ENCODE data around the gene ARL2BP. TPM values are rescaled to one million over a fixed set of nuclear protein-coding genes. Genes with fewer than 3 reads are reported as not detected.

The ARL2BP gene
- total RNA-seq, 2 donors from 2014 or later = 28.3 to 32.3 TPM

DNA sequence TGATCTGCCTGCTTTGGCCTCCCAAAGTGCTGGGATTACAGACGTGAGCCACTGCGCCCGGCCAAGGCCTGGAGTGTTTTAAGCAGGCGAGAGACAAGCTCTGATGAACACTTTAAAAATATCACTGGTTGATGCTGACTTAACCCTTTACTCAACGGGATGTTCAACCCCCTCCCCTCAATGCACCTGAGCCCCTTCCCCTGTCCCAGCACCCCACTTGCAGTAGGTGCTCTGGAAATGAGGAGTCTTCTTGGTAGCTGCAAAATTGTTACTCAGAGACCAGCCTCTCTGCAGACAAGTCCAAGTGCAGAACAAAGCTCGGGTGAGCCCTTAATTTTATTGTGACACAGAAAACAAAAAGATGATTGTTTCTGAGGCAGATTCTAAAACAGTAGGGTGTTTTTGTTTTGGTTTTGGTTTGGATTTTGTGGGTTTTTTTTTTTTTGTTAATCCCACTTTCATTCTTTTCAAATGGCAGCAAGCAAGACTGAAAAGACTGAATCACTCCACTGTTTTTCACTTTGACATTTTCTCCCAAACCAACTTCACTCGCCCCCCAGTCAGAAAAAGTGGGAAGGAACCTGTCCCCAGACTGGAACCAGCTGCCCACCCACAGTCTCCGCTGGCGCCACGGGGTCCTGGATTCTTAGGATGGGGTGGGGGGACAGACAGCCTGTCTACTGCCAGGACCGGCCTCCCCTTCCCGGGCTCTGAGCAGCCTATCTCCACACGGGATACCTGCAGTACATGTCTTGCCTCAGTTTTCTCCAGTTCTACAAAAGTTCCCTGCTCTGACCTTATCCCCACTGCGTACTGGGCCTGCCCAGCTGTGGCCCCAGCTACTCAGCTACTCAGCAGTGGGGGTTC is 44.6 kb downstream of the ARL2BP start:
- DNase-seq (ENCODE audit: low spot score) = no peak
- Mint-ChIP-seq H3K36me3 (no peaks in the 10 kb centered on the region), H3K27ac (no peak overlapping the region), H3K9me3 (no peaks in the 10 kb centered on the region), H3K4me1 (ENCODE audit: low read depth in 2 of 2) (peaks cover 0 to 2% of the 10 kb centered on the region in 2 donors), H3K27me3 (peaks cover 3 to 10% of the 10 kb centered on the region in 2 donors), H3K4me3 (no peak overlapping the region)
- peak in 1 of 2 donors; percentile 50 for ATAC-seq

DNA sequence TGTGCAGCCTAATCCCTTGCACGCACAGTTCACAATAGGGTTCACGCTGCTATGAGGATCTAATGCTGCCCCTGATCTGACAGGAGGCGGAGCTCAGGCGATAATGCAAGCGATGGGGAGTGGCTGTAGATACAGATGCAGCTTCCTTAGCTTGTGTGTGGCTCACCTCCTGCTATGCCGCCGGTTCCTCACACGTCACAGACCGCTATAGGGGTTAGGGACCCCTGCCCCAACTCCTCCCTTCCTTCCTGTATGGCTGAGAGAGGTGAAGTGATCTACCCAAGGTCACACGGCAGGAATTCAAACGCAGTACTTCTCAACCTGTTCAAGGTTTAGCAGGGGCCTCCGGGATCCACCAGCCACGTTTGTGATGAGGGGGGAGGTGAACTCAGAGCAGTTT is 52.8 kb downstream of the ARL2BP start:
- no peaks in the 10 kb centered on the region for H3K36me3 Mint-ChIP-seq
- peaks cover 0 to 4% of the 10 kb centered on the region in 2 donors for H3K4me1 Mint-ChIP-seq (ENCODE audit: low read depth in 2 of 2)
- no peaks in the 10 kb centered on the region for H3K27me3 Mint-ChIP-seq
- H3K9me3 Mint-ChIP-seq = no peaks in the 10 kb centered on the region
- DNase-seq (ENCODE audit: low spot score) = no peak
- H3K27ac Mint-ChIP-seq = no peak overlapping the region
- H3K4me3 Mint-ChIP-seq = peak overlapping the region; percentile 48
- no peak for ATAC-seq

DNA sequence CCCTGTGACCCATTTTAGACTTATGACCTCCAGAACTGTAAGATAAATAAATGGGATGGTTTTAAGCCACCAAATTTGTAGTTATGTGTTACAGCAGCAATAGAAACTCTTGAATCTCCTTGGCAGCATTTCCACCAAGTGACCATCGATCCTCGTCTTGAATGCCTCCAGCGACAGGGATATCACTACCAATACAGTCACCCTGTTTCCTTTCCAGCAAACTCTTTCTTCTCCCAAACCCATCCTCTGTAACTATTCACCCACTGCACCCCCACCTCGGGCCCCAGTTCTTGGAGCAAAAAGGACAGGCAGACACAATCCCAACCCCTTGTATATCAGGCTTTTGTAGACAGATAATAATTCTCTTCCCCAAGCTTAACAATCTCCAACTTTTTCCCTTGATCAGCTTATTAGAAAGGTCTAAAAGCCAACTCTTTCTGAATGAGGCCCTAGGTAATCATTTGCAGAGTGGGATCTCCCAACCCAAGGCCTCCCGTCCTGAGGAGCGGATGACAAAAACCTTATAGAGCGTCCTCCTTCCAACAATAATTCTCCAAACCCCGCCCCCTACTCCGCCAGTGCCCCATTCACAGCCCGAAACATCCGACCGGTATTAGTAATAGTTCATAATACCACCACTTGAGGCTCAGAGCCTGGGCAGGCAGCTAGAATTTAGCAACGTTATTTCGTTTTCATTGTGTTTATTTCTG is 54.1 kb downstream of the ARL2BP start:
- no peaks in the 10 kb centered on the region for H3K9me3 Mint-ChIP-seq
- no peaks in the 10 kb centered on the region for H3K27me3 Mint-ChIP-seq
- H3K27ac Mint-ChIP-seq = no peak overlapping the region
- H3K36me3 Mint-ChIP-seq = no peaks in the 10 kb centered on the region
- H3K4me1 Mint-ChIP-seq (ENCODE audit: low read depth in 2 of 2) = peaks cover 3 to 9% of the 10 kb centered on the region in 2 donors
- H3K4me3 Mint-ChIP-seq = no peak overlapping the region
- ATAC-seq (peak in 1 of 2 donors; percentile 2), DNase-seq (ENCODE audit: low spot score) (no peak)

DNA sequence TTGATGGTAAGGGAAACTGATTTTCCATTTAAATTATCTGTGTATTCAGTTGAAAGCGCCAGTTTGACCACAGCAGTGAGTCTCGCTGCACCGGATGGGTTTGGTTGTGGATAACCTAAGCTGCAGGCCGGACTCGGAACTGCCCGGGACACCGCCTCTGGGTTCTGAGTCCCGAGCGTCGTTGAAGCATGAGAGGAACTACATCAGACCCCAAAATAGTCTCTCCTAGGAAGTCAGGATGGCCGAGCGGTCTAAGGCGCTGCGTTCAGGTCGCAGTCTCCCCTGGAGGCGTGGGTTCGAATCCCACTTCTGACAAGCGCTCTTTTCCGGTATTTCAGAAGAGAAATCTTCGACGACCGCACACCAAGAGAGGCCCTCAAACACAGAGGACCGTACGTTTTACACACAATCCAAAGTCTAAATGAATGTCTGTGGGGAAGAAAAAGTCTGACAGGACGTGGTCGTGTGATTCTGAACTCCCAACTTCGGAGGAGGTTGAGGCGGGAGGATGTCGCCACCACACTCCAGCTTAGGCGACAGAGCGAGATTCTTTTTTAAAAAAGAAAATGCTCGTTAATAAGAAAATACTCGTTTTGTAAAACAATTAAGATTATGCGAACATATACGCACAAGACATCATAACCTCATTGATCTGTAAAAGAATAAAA is 54.8 kb downstream of the ARL2BP start:
- Mint-ChIP-seq H3K27ac (no peak overlapping the region), H3K4me3 (no peak overlapping the region), H3K9me3 (no peaks in the 10 kb centered on the region), H3K4me1 (ENCODE audit: low read depth in 2 of 2) (peaks cover 7 to 14% of the 10 kb centered on the region in 2 donors), H3K36me3 (no peaks in the 10 kb centered on the region), H3K27me3 (no peaks in the 10 kb centered on the region)
- ATAC-seq (peak; percentile 79), DNase-seq (ENCODE audit: low spot score) (peak; percentile 87)

DNA sequence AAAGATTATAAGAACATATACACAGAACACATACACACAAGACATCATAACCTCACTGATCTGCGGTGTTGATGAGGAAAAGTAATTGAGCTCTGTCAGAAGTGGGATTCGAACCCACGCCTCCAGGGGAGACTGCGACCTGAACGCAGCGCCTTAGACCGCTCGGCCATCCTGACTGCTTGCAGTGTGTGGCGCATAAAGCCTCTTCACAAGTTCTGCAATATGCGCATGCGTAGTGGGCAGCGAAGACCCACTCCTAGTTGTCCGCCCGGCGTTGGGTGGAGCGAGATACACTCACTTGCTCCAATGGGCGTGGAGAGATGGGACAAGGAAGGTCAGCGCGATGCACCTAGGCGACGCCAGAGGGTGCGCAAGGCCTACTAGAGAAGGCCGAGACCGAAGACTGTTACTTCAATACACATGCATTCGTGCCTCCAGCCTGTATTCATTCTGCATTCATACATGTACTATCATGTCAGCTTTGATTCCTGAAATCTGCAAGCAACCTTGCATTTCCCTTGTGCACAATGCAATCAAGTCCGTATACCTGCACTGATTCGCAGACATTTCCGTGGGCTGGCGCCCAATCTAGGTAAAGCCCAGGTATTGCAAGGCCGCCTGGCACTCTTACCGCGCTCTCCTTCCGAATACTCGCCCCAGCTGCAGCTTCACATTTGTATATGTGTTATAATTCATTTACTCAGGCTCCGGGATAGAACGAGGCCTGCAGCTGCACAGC is 55.5 kb downstream of the ARL2BP start:
- H3K27me3 Mint-ChIP-seq = no peaks in the 10 kb centered on the region
- H3K4me1 Mint-ChIP-seq (ENCODE audit: low read depth in 2 of 2) = peaks cover 7 to 14% of the 10 kb centered on the region in 2 donors
- ATAC-seq = peak; percentile 95 to 96
- peak; percentile 99 for DNase-seq (ENCODE audit: low spot score)
- H3K36me3 Mint-ChIP-seq = no peaks in the 10 kb centered on the region
- no peak overlapping the region for H3K27ac Mint-ChIP-seq
- H3K4me3 Mint-ChIP-seq = no peak overlapping the region
- H3K9me3 Mint-ChIP-seq = no peaks in the 10 kb centered on the region

DNA sequence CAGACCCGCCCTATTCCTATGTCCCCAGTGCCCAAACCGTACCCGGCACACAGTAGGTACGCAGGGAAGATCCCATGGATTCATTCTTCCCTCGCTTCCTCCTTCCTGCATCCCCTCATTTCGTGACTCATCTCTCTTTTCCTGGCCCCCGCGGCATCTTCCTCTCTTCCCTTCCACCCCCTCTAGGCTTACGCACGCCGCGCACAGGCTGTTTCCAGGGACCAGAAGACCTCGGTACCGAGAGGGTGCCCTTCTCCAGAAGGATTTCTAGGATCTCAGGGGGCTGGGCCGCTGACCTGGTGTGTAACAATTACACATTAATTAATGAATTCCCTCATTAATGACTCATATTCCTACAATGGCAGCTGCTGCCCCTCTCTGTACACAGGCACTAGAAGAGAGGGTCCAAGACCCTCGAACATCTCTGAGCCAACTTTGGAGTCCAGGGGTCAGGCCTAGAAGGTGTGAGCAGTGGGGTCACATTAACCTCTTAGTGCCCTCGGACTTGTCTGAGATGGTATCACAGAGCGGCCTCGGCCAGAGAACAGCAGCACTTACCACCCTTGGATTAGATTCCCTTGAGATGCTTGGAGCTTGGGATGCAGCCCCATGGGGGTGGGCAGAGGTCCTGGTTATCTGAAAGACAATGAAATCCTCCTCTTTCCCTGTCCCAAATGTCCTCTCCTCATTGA is 56.2 kb downstream of the ARL2BP start:
- no peaks in the 10 kb centered on the region for H3K27me3 Mint-ChIP-seq
- ATAC-seq (no peak), DNase-seq (ENCODE audit: low spot score) (no peak)
- no peaks in the 10 kb centered on the region for H3K36me3 Mint-ChIP-seq
- H3K4me3 Mint-ChIP-seq = no peak overlapping the region
- H3K9me3 Mint-ChIP-seq = no peaks in the 10 kb centered on the region
- peaks cover 7 to 14% of the 10 kb centered on the region in 2 donors for H3K4me1 Mint-ChIP-seq (ENCODE audit: low read depth in 2 of 2)
- no peak overlapping the region for H3K27ac Mint-ChIP-seq

Other genes with a start within 250 kb of the ARL2BP start
- gene CPNE2, start 152.7 kb upstream of the ARL2BP start, total RNA-seq = under 1 TPM; 0.50 to 0.95 TPM
- gene PSME3IP1, start 59.2 kb upstream of the ARL2BP start, total RNA-seq = 100 to 1,000 TPM; 117 to 121 TPM
- 10 to 100 TPM; 36.4 to 43.6 TPM for gene RSPRY1, start 58.9 kb upstream of the ARL2BP start, total RNA-seq
- under 1 TPM in 1 of 2 donors, not detected in 1; 0.67 TPM for gene PLLP, start 39.4 kb downstream of the ARL2BP start, total RNA-seq
- gene CCL22, start 113.5 kb downstream of the ARL2BP start, total RNA-seq = 10 to 100 TPM in 1 of 2 donors, not detected in 1; 12.9 TPM
- gene CX3CL1, start 127.2 kb downstream of the ARL2BP start, total RNA-seq = not detected
- gene CCL17, start 159.5 kb downstream of the ARL2BP start, total RNA-seq = 1 to 10 TPM in 1 of 2 donors, not detected in 1; 5.6 TPM
- gene CIAPIN1, start 202.1 kb downstream of the ARL2BP start, total RNA-seq = 10 to 100 TPM; 54.0 to 92.0 TPM
- 10 to 100 TPM; 34.2 to 42.9 TPM for gene COQ9, start 202.2 kb downstream of the ARL2BP start, total RNA-seq
- gene POLR2C, start 217.4 kb downstream of the ARL2BP start, total RNA-seq = 10 to 100 TPM; 63.8 to 85.4 TPM
- 1 to 10 TPM; 4.2 to 6.5 TPM for gene DOK4, start 241.2 kb downstream of the ARL2BP start, total RNA-seq